Activated CD4-positive, alpha-beta T cell treated with anti-CD3 and anti-CD28 coated beads, Interleukin-2, amount 10 ng/mL, durations not matched to agents 7 days and 5 days (primary cell): ENCODE results near the gene PTPRD. TPM values are rescaled to one million over a fixed set of nuclear protein-coding genes. Genes with fewer than 3 reads are reported as not detected.

Experiments
- CTCF ChIA-PET: fragments of 350-600 bp; sonication (Branson Sonifier 250); formaldehyde crosslinking; loops from one replicate; lab custom pipeline; 2021; ENCODE audit warnings: antibody characterized with exemption; lab: Charles Lee
- POLR2A ChIA-PET: fragments of 350-600 bp; sonication (Branson Sonifier 250); formaldehyde crosslinking; loops from one replicate; lab custom pipeline; 2021; ENCODE audit warnings: antibody characterized with exemption; lab: Charles Lee
- DNase-seq: peaks from one replicate; pipeline ENCODE4 v3.0.0-alpha.2; 2020
- H3K27ac Mint-ChIP-seq: one replicate; pipeline ENCODE4 v1.8.0; 2021; ENCODE audit warnings: mild to moderate bottlenecking, moderate library complexity, mixed read lengths
- H3K27me3 Mint-ChIP-seq: one replicate; pipeline ENCODE4 v1.8.0; 2021; ENCODE audit warnings: mixed read lengths
- H3K36me3 Mint-ChIP-seq: one replicate; pipeline ENCODE4 v1.8.0; 2021; ENCODE audit warnings: low read depth, mixed read lengths
- H3K4me1 Mint-ChIP-seq: one replicate; pipeline ENCODE4 v1.8.0; 2021; ENCODE audit warnings: mixed read lengths
- H3K4me3 Mint-ChIP-seq: one replicate; pipeline ENCODE4 v1.8.0; 2021; ENCODE audit warnings: mild to moderate bottlenecking, moderate library complexity, mixed read lengths
- H3K9me3 Mint-ChIP-seq: one replicate; pipeline ENCODE4 v1.8.0; 2021; ENCODE audit warnings: mixed read lengths
- total RNA-seq, 2 experiments: library from RNA; stranded (reverse); gene quantifications; one replicate each; pipeline ENCODE4 v1.2.3, GENCODE V29; 2021

The PTPRD gene
- total RNA-seq, 2 experiments from 2014 or later, result not detected

GRCh38 chr9:9216934-9217333, 1395.9 kb downstream of the PTPRD start:
- no peaks in the 10 kb centered on the region for H3K27me3 Mint-ChIP-seq
- H3K4me3 Mint-ChIP-seq, result no peak overlapping the region
- H3K9me3 Mint-ChIP-seq, result no peaks in the 10 kb centered on the region
- DNase-seq, result no peak
- POLR2A ChIA-PET, result no interaction called here
- H3K36me3 Mint-ChIP-seq, result no peaks in the 10 kb centered on the region
- CTCF ChIA-PET, result no interaction called here
- H3K27ac Mint-ChIP-seq, result no peak overlapping the region
- no peaks in the 10 kb centered on the region for H3K4me1 Mint-ChIP-seq

GRCh38 chr9:9215050-9215449, 1397.8 kb downstream of the PTPRD start:
- Mint-ChIP-seq H3K4me3 (no peak overlapping the region), H3K9me3 (no peaks in the 10 kb centered on the region), H3K36me3 (no peaks in the 10 kb centered on the region), H3K4me1 (no peaks in the 10 kb centered on the region), H3K27ac (no peak overlapping the region), H3K27me3 (no peaks in the 10 kb centered on the region)
- ChIA-PET POLR2A (no interaction called here), CTCF (no interaction called here)
- DNase-seq, result no peak

- H3K4me3 Mint-ChIP-seq, result no peak overlapping the region
- H3K27ac Mint-ChIP-seq, result no peak overlapping the region
- H3K27me3 Mint-ChIP-seq, result no peaks in the 10 kb centered on the region
- no peaks in the 10 kb centered on the region for H3K4me1 Mint-ChIP-seq
- H3K36me3 Mint-ChIP-seq, result no peaks in the 10 kb centered on the region
- ChIA-PET POLR2A (no interaction called here), CTCF (no interaction called here)
- DNase-seq, result no peak
- no peaks in the 10 kb centered on the region for H3K9me3 Mint-ChIP-seq
Observed at GRCh38 chr9:9214066-9214465, 1398.7 kb downstream of the PTPRD start.

GRCh38 chr9:9212963-9213362, 1399.8 kb downstream of the PTPRD start:
- Mint-ChIP-seq H3K4me1 (no peaks in the 10 kb centered on the region), H3K27ac (no peak overlapping the region), H3K27me3 (no peaks in the 10 kb centered on the region), H3K9me3 (no peaks in the 10 kb centered on the region), H3K36me3 (no peaks in the 10 kb centered on the region), H3K4me3 (no peak overlapping the region)
- ChIA-PET CTCF (no interaction called here), POLR2A (no interaction called here)
- DNase-seq, result no peak

GRCh38 chr9:9202276-9202675, 1410.5 kb downstream of the PTPRD start:
- Mint-ChIP-seq H3K4me1 (no peaks in the 10 kb centered on the region), H3K4me3 (no peak overlapping the region), H3K36me3 (no peaks in the 10 kb centered on the region), H3K9me3 (no peaks in the 10 kb centered on the region), H3K27ac (no peak overlapping the region), H3K27me3 (no peaks in the 10 kb centered on the region)
- POLR2A ChIA-PET, result no interaction called here
- no peak for DNase-seq
- CTCF ChIA-PET, result no interaction called here

- ChIA-PET CTCF (no interaction called here), POLR2A (no interaction called here)
- H3K27me3 Mint-ChIP-seq, result no peaks in the 10 kb centered on the region
- no peaks in the 10 kb centered on the region for H3K4me1 Mint-ChIP-seq
- H3K27ac Mint-ChIP-seq, result no peak overlapping the region
- no peak for DNase-seq
- H3K36me3 Mint-ChIP-seq, result no peaks in the 10 kb centered on the region
- no peak overlapping the region for H3K4me3 Mint-ChIP-seq
- H3K9me3 Mint-ChIP-seq, result no peaks in the 10 kb centered on the region
Observed at GRCh38 chr9:9186086-9186485, 1426.7 kb downstream of the PTPRD start.

GRCh38 chr9:9182431-9182830, 1430.4 kb downstream of the PTPRD start:
- no peaks in the 10 kb centered on the region for H3K9me3 Mint-ChIP-seq
- ChIA-PET CTCF (no interaction called here), POLR2A (no interaction called here)
- no peak overlapping the region for H3K27ac Mint-ChIP-seq
- H3K4me3 Mint-ChIP-seq, result no peak overlapping the region
- H3K27me3 Mint-ChIP-seq, result no peaks in the 10 kb centered on the region
- H3K36me3 Mint-ChIP-seq, result no peaks in the 10 kb centered on the region
- H3K4me1 Mint-ChIP-seq, result no peaks in the 10 kb centered on the region
- no peak for DNase-seq

- Mint-ChIP-seq H3K4me3 (no peak overlapping the region), H3K4me1 (no peaks in the 10 kb centered on the region), H3K27ac (no peak overlapping the region), H3K9me3 (no peaks in the 10 kb centered on the region), H3K27me3 (no peaks in the 10 kb centered on the region), H3K36me3 (no peaks in the 10 kb centered on the region)
- CTCF ChIA-PET, result no interaction called here
- POLR2A ChIA-PET, result no interaction called here
- DNase-seq, result no peak
Observed at GRCh38 chr9:9177081-9177480, 1435.7 kb downstream of the PTPRD start.

- no peaks in the 10 kb centered on the region for H3K27me3 Mint-ChIP-seq
- no peak for DNase-seq
- H3K4me3 Mint-ChIP-seq, result no peak overlapping the region
- no peaks in the 10 kb centered on the region for H3K36me3 Mint-ChIP-seq
- POLR2A ChIA-PET, result no interaction called here
- CTCF ChIA-PET, result no interaction called here
- H3K9me3 Mint-ChIP-seq, result no peaks in the 10 kb centered on the region
- no peaks in the 10 kb centered on the region for H3K4me1 Mint-ChIP-seq
- no peak overlapping the region for H3K27ac Mint-ChIP-seq
Observed at GRCh38 chr9:9174358-9174757, 1438.4 kb downstream of the PTPRD start.

GRCh38 chr9:9173264-9173663, 1439.5 kb downstream of the PTPRD start:
- CTCF ChIA-PET, result no interaction called here
- no peak for DNase-seq
- no peak overlapping the region for H3K27ac Mint-ChIP-seq
- H3K4me1 Mint-ChIP-seq, result no peaks in the 10 kb centered on the region
- H3K36me3 Mint-ChIP-seq, result no peaks in the 10 kb centered on the region
- H3K9me3 Mint-ChIP-seq, result no peaks in the 10 kb centered on the region
- H3K4me3 Mint-ChIP-seq, result no peak overlapping the region
- POLR2A ChIA-PET, result no interaction called here
- H3K27me3 Mint-ChIP-seq, result no peaks in the 10 kb centered on the region

GRCh38 chr9:9170439-9171134, 1442.2 kb downstream of the PTPRD start:
- Mint-ChIP-seq H3K4me1 (no peaks in the 10 kb centered on the region), H3K4me3 (no peak overlapping the region), H3K9me3 (no peaks in the 10 kb centered on the region), H3K27me3 (no peaks in the 10 kb centered on the region), H3K36me3 (no peaks in the 10 kb centered on the region), H3K27ac (no peak overlapping the region)
- no peak for DNase-seq
- POLR2A ChIA-PET, result no interaction called here
- CTCF ChIA-PET, result no interaction called here

- Mint-ChIP-seq H3K4me1 (no peaks in the 10 kb centered on the region), H3K36me3 (no peaks in the 10 kb centered on the region), H3K4me3 (no peak overlapping the region), H3K9me3 (no peaks in the 10 kb centered on the region), H3K27me3 (no peaks in the 10 kb centered on the region), H3K27ac (no peak overlapping the region)
- POLR2A ChIA-PET, result no interaction called here
- no peak for DNase-seq
- CTCF ChIA-PET, result no interaction called here
Observed at GRCh38 chr9:9142001-9142400, 1470.8 kb downstream of the PTPRD start.

GRCh38 chr9:9133526-9133925, 1479.3 kb downstream of the PTPRD start:
- Mint-ChIP-seq H3K4me3 (no peak overlapping the region), H3K27me3 (no peaks in the 10 kb centered on the region), H3K9me3 (no peaks in the 10 kb centered on the region), H3K4me1 (no peaks in the 10 kb centered on the region), H3K36me3 (no peaks in the 10 kb centered on the region), H3K27ac (no peak overlapping the region)
- POLR2A ChIA-PET, result no interaction called here
- DNase-seq, result no peak
- CTCF ChIA-PET, result no interaction called here

GRCh38 chr9:9124616-9125015, 1488.2 kb downstream of the PTPRD start:
- Mint-ChIP-seq H3K36me3 (no peaks in the 10 kb centered on the region), H3K4me1 (no peaks in the 10 kb centered on the region), H3K9me3 (no peaks in the 10 kb centered on the region), H3K27me3 (no peaks in the 10 kb centered on the region), H3K4me3 (no peak overlapping the region), H3K27ac (no peak overlapping the region)
- CTCF ChIA-PET, result no interaction called here
- DNase-seq, result no peak
- POLR2A ChIA-PET, result no interaction called here
